Measurements from ENCODE around the gene SUGP2.
"Not testable (repeated sequence)": the region's sequence is repeated elsewhere in the genome, so short reads cannot be mapped to it uniquely, and the experiment has no call there.

SUGP2 gene

DNA sequence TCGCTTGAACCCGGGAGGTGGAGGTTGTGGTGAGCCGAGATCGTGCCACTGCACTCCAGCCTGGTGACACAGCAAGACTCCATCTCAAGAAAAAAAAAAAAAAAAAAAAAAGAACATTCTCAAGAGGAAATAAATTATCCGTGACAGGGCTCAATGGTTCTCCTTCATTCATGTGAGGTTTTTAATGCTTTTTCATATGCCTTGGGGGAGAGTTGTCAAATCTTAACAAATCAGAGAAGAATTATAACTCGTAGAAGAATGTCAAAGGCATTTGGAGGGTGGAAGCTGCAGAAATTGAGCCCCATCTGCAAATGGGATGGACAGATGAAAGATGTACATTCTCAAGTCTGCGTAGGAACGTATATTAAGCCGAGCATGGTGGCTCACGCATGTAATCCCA, 57.4 kb downstream of the SUGP2 start:
- peaks cover 12% of the 10 kb centered on the region for H3K27me3 Mint-ChIP-seq
- H3K4me3 Mint-ChIP-seq: no peak overlapping the region

DNA sequence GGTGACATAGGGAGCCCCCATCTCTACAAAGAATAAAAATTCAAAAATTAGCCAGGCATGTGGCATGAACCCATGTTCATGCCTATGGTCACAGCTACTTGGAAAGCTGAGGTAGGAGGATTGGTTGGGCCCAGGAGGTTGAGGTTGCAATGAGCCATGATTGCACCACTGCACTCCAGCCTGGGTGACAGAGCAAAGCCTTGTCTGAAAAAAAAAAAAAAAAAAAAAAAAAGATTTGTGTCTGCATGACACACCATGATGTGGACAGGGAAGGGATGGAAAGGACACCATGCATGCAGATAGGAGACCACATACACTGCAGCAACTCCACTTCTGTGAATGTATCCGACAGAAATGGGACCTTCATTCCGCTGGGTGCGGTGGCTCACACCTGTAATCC, 58.3 kb downstream of the SUGP2 start:
- Mint-ChIP-seq H3K27ac (no peak overlapping the region), H3K4me3 (no peak overlapping the region), H3K4me1 (peaks cover 2% of the 10 kb centered on the region), H3K36me3 (ENCODE audit: low read depth) (no peaks in the 10 kb centered on the region), H3K9me3 (no peaks in the 10 kb centered on the region), H3K27me3 (peaks cover 12% of the 10 kb centered on the region)
- ATAC-seq (no peak), DNase-seq (no peak)

More for the DNA sequence above, 57.4 kb downstream of the SUGP2 start:
- no peaks in the 10 kb centered on the region for H3K36me3 Mint-ChIP-seq (ENCODE audit: low read depth)
- no peak for DNase-seq
- peaks cover 2% of the 10 kb centered on the region for H3K4me1 Mint-ChIP-seq
- H3K27ac Mint-ChIP-seq: no peak overlapping the region
- H3K9me3 Mint-ChIP-seq: no peaks in the 10 kb centered on the region
- ATAC-seq: no peak

DNA sequence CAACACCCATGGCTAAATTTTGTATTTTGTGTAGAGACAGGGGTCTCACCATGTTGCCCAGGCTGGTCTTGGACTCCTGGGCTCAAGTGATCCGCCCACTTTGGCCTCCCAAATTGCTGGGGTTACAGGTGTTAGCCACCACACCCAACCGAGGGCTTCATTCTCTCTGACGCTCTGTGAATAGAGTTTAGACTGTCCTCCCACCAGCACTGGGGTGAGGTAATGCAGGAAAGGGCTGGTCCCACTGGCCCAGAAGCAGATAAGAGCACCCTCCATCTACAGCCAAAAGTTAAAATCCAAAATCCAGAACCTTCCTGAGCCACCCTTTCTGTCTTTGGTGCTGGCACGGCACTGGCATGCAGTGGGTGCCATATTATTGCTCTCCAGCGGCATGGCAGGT, 60.5 kb downstream of the SUGP2 start:
- Mint-ChIP-seq H3K4me1 (peaks cover 11% of the 10 kb centered on the region), H3K9me3 (no peaks in the 10 kb centered on the region), H3K4me3 (no peak overlapping the region), H3K27me3 (peaks cover 8% of the 10 kb centered on the region), H3K27ac (no peak overlapping the region), H3K36me3 (ENCODE audit: low read depth) (no peaks in the 10 kb centered on the region)
- DNase-seq (no peak), ATAC-seq (no peak)

DNA sequence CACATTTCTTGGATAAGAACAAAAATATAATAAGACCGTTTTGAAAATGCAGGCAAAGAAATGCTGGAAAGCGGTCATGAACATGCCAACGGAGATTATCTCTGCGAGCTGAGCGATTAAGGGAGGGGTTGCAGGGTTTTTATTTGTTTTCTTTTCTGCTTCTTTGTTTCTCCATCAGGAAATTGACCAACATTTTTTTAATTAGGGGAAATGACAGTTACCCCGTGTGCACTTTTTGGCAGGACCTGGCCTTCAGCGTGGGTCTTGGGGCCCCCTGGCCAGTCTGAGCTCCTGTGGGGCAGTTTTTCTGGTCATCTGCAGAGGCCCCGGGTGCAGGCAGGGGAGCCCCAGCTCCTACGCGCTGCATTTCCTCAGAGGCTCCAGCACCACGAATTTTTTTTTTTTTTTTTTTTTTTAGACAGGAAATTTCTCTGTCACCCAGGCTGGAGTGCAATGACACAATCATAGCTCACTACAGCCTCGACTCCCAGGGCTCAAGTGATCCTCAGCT, 61.0 kb downstream of the SUGP2 start:
- H3K27ac Mint-ChIP-seq: no peak overlapping the region
- peaks cover 11% of the 10 kb centered on the region for H3K4me1 Mint-ChIP-seq
- no peak overlapping the region for H3K4me3 Mint-ChIP-seq
- H3K27me3 Mint-ChIP-seq: peaks cover 8% of the 10 kb centered on the region
- H3K36me3 Mint-ChIP-seq (ENCODE audit: low read depth): no peaks in the 10 kb centered on the region
- no peak for DNase-seq
- no peak for ATAC-seq
- no peaks in the 10 kb centered on the region for H3K9me3 Mint-ChIP-seq

DNA sequence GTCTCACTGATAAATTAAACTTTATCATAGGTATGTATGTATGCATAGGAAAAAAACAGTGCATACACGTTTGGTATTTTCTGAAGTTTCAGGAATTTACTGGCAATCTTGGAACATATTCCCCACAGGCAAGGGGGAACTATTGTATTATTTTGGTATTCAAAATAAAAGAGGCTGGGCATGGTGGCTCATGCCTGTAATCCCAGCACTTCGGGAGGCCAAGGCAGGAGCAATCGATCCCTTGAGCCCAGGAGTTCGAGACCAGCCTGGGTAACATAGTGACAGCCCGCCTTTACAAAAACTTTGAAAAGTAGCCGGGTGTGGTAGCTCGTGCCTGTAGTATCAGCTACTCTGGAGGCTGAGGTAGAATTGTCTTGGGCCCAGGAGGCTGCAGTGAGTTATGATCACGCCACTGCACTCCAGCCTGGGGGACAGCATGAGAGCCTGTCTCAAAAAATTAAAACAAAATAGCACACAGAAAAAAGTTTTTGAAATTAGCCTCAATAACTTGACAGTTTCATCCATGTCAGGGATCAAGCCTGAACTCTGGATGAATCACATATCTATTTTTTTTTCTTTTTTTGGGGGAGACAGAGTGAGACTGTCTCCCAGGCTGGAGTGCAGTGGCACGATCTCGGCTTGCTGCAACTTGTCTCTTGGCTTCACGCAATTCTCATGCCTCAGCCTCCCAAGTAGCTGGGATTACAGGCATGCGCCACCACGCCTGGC, 63.2 kb downstream of the SUGP2 start:
- Mint-ChIP-seq H3K4me3 (no peak overlapping the region), H3K4me1 (peaks cover 11% of the 10 kb centered on the region), H3K9me3 (no peaks in the 10 kb centered on the region), H3K36me3 (ENCODE audit: low read depth) (no peaks in the 10 kb centered on the region), H3K27ac (no peak overlapping the region), H3K27me3 (peaks cover 10% of the 10 kb centered on the region)
- ATAC-seq: no peak
- no peak for DNase-seq

DNA sequence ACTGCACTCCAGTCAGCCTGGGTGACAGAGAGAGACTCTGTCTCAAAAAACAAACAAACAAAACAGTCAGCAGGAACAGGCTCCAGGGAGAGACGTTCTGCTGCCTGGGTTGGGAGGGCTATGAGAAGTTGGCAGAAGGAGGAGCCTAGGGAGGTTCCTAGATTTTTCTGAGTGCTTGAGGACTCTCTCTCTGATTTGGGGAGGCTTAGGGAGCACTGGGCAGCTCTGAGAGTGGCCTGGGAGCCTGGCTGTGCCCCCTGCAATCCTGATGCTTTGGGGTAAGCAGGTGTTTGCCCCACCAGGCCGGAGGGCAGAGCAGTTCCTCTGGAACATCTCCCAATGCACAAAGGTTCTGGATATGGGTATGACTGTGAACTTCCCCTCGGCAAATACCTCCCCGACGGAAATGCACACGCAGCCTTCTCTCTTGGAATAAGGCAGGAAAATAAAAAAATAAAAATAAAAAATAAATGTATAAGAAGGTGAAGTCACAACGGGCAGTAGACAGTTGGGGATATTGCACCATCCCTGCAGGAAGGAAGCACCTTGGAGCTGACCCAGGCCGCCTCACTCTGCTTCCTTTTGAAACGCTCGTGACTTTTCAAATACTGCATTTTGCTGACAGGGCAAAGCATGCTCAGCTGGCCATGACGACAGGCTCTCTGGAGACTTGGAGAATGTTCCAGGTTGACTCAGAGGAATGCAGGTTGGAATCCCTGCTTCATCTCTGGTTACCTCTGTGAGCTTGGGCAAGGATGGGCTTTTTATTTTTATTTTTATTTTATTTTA, 65.8 kb downstream of the SUGP2 start:
- no peak for ATAC-seq
- Mint-ChIP-seq H3K9me3 (no peaks in the 10 kb centered on the region), H3K27ac (no peak overlapping the region), H3K4me1 (peaks cover 9% of the 10 kb centered on the region), H3K27me3 (peaks cover 10% of the 10 kb centered on the region), H3K4me3 (no peak overlapping the region), H3K36me3 (ENCODE audit: low read depth) (no peaks in the 10 kb centered on the region)
- DNase-seq: no peak

DNA sequence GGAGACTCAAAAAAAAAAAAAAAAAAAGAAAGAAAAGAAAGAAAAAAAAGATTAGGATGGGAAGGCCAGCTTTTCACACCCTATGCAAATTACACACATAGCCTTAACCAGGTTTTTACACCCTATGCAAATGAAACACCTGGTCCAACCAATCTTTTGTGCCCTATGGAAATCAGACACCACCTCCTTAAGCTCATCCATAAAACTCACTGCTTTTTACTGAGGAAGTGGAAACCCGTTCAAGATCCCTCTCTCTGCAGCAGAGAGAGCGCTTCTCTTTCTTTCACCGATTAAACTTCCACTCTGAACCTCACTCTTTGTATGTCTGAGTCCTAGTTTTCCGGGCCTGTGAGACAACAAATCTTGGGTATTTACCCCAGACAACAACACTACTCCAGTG, 67.0 kb downstream of the SUGP2 start:
- ATAC-seq (no peak), DNase-seq (no peak)
- no peak overlapping the region for H3K27ac Mint-ChIP-seq
- H3K4me3 Mint-ChIP-seq: no peak overlapping the region
- H3K9me3 Mint-ChIP-seq: no peaks in the 10 kb centered on the region
- H3K4me1 Mint-ChIP-seq: peaks cover 19% of the 10 kb centered on the region
- no peaks in the 10 kb centered on the region for H3K36me3 Mint-ChIP-seq (ENCODE audit: low read depth)
- H3K27me3 Mint-ChIP-seq: peaks cover 15% of the 10 kb centered on the region

DNA sequence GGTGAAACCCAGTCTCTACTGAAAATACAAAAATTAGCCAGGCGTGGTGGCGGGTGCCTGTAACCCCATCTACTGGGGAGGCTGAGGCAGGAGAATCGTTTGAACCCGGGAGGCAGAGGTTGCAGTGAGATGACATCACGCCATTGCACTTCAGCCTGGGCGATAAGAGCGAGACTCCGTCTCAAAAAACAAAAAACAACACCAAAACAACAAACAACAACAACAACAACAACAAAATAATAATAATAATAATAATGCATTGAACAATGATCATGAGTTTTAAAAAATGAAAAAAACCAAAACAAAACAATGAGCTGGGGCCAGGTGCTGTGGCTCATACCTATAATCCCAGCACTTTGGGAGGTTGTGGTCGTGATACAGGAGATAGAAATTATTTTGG, 69.2 kb downstream of the SUGP2 start:
- DNase-seq (no peak), ATAC-seq (no peak)
- Mint-ChIP-seq H3K27me3 (peaks cover 17% of the 10 kb centered on the region), H3K36me3 (ENCODE audit: low read depth) (no peaks in the 10 kb centered on the region), H3K27ac (no peak overlapping the region), H3K4me3 (no peak overlapping the region), H3K4me1 (peaks cover 15% of the 10 kb centered on the region), H3K9me3 (no peaks in the 10 kb centered on the region)

DNA sequence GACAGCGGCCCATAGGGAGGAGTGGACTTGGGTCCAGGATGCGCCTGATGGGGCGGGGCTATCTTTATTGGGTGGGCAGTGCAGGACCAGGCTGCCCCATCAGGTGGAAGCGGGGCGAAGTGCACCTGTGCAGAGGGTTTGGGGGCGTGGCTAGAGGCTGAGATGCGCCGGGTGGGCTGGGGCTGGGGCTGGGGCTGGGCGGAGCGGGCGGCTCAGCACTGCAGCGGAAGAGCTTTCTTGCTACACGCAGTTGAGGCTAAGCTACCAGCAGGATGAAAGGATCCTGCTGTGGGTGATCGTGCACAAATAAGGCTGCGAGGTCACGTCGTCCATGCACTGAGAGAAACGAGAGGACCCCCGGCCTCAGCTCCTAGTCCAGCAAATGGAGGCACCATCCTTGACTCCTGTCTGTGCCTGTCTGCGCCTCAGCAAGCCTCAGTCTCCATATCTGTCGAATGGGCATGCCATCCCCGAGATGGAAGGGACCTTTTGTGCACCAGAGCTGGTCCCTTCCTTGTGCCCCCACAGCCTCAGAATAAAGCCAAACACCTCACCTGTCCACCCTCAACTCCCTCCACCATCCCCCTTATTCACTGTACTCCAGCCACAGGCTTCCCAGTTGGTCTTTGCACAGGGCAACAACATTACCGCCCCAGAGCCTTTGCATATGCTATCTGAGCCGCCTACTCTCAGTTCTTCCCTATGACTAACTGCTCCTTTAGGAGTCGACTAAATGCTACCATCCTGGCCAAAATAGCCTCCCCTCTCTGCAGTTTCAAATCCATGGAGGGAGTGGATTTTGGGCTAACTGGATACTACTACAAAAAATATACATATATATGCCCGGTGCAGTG, 71.3 kb downstream of the SUGP2 start:
- Mint-ChIP-seq H3K9me3 (no peaks in the 10 kb centered on the region), H3K27me3 (peaks cover 12% of the 10 kb centered on the region), H3K4me1 (peaks cover 11% of the 10 kb centered on the region), H3K4me3 (no peak overlapping the region), H3K36me3 (ENCODE audit: low read depth) (no peaks in the 10 kb centered on the region), H3K27ac (no peak overlapping the region)
- ATAC-seq: no peak
- DNase-seq: no peak

DNA sequence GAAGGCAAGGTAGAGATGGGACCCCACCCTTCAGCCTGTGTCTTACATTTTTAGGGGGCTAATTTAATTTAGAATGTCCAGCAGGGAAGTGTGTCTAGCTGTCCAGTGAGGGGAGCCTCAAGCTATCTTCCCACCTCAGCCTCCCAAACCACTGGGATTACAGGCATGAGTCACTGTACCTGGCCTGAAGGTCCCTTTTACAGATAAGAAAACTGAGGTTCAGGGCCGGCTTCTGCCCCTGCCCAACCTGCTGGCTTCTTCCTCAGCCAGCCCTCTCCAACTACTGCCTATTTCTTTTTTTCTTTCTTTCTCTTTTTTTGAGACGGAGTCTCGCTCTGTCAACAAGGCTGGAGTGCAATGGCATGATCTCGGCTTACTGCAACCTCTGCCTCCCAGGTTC, 72.9 kb downstream of the SUGP2 start:
- no peak for DNase-seq
- Mint-ChIP-seq H3K4me3 (no peak overlapping the region), H3K9me3 (no peaks in the 10 kb centered on the region), H3K27me3 (peaks cover 12% of the 10 kb centered on the region), H3K27ac (no peak overlapping the region), H3K4me1 (peaks cover 11% of the 10 kb centered on the region), H3K36me3 (ENCODE audit: low read depth) (no peaks in the 10 kb centered on the region)
- no peak for ATAC-seq

DNA sequence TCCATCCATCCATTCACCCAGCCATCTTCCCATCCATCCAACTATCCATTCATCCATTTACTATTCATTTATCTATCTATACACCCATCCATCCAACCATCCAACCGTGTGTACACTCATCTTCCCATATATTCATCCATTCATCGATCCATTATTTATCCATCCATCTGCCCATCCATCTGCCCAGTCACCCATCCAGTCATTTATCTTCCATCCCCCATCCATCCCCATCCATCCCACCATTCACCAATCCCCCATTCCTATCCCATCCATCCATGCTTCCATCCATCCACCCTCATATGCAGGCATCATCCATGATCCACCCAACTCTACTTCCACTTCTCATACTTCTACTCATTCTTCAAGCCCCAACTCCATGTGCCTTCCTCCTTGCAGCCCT, 78.3 kb downstream of the SUGP2 start:
- no peaks in the 10 kb centered on the region for H3K36me3 Mint-ChIP-seq (ENCODE audit: low read depth)
- no peak for DNase-seq
- no peak for ATAC-seq
- H3K4me3 Mint-ChIP-seq: no peak overlapping the region
- no peak overlapping the region for H3K27ac Mint-ChIP-seq
- H3K27me3 Mint-ChIP-seq: peaks cover 2% of the 10 kb centered on the region
- no peaks in the 10 kb centered on the region for H3K4me1 Mint-ChIP-seq
- peaks cover 6% of the 10 kb centered on the region for H3K9me3 Mint-ChIP-seq

DNA sequence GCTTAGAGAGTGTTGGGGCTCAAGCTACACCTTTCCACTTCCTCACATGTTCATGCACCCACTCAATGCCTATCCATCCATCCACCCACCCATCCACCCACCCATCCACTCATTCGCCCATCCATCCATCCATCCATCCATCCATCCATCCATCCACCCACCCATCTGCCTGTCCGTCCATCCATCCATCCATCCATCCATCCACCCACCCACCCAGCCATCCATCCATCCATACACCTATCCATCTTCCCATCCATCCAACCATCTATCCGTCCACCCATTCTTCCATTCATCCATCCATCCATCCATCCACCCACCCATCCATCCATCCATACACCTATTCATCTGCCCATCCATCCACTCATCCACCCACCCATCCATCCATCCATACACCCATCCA, 79.2 kb downstream of the SUGP2 start:
- Mint-ChIP-seq H3K27me3 (peaks cover 2% of the 10 kb centered on the region), H3K4me1 (no peaks in the 10 kb centered on the region), H3K4me3 (no peak overlapping the region), H3K9me3 (peaks cover 6% of the 10 kb centered on the region), H3K27ac (no peak overlapping the region), H3K36me3 (ENCODE audit: low read depth) (no peaks in the 10 kb centered on the region)
- no peak for ATAC-seq
- no peak for DNase-seq

DNA sequence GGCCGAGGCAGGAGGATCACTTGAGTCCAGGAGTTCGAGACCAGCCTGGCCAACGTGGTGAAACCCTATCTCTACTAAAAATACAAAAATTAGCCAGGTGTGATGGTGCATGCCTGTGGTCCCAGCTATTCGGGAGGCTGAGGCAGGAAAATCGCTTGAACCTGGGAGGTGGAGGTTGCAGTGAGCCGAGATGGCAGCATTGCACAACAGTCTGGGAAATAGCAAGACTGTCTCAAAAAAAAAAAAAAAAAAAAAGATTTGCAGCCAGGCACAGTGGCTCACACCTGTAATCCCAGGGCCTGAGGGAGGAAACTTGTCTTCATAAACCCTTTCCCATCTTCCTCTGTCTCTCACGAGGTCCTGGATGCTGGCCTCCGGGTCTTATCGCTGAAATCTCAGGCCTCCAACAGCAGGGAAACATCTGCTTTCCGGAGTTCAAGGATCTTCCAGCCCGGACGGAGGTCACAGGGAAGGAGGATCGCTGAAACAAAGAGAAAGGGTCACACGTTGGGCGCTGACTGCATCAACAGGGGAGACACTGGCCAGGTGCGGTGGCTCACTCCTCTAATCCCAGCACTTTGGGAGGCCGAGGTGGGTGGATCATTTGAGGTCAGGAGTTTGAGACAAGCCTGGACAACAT, 80.8 kb downstream of the SUGP2 start:
- not testable (repeated sequence) for H3K27me3 Mint-ChIP-seq; DNase-seq; H3K4me1 Mint-ChIP-seq; H3K36me3 Mint-ChIP-seq (ENCODE audit: low read depth); H3K9me3 Mint-ChIP-seq; H3K4me3 Mint-ChIP-seq; ATAC-seq; H3K27ac Mint-ChIP-seq

DNA sequence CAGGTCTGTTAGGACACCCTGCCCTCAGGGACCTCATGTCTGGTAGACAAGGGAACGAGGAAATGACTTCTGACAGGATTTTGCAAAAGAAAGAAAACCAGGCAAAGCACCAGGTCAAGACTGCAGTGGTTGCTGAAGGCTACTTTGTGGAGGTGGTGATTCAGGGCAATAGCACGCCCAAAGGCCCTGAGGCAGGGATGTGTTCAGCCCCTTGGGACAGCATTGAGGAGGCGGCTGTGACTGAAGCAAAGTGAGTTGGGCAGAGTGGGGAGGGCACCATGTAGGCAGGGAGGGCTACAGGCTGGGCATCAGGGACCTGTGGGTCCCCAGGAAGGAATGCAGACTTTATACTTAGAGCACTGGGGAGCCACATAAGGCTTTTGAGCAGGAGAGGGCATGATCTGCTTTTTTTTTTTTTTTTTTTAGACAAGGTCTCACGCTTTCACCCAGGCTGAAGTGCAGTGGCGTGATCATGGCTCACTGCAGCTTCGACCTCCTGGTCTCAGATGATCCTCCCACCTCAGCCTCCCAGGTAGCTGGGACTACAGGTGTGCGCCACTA, 81.5 kb downstream of the SUGP2 start:
- Mint-ChIP-seq H3K27ac (no peak overlapping the region), H3K36me3 (ENCODE audit: low read depth) (no peaks in the 10 kb centered on the region), H3K9me3 (peaks cover 6% of the 10 kb centered on the region), H3K4me1 (no peaks in the 10 kb centered on the region), H3K4me3 (no peak overlapping the region), H3K27me3 (peaks cover 2% of the 10 kb centered on the region)
- no peak for DNase-seq
- no peak for ATAC-seq
